ENCODE results near the gene MAGED4B.
"Not testable (repeated sequence)": the region's sequence is repeated elsewhere in the genome, so short reads cannot be mapped to it uniquely, and the experiment has no call there.

The MAGED4B gene, protein sequence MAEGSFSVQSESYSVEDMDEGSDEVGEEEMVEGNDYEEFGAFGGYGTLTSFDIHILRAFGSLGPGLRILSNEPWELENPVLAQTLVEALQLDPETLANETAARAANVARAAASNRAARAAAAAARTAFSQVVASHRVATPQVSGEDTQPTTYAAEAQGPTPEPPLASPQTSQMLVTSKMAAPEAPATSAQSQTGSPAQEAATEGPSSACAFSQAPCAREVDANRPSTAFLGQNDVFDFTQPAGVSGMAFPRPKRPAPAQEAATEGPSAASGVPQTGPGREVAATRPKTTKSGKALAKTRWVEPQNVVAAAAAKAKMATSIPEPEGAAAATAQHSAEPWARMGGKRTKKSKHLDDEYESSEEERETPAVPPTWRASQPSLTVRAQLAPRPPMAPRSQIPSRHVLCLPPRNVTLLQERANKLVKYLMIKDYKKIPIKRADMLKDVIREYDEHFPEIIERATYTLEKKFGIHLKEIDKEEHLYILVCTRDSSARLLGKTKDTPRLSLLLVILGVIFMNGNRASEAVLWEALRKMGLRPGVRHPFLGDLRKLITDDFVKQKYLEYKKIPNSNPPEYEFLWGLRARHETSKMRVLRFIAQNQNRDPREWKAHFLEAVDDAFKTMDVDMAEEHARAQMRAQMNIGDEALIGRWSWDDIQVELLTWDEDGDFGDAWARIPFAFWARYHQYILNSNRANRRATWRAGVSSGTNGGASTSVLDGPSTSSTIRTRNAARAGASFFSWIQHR

DNA sequence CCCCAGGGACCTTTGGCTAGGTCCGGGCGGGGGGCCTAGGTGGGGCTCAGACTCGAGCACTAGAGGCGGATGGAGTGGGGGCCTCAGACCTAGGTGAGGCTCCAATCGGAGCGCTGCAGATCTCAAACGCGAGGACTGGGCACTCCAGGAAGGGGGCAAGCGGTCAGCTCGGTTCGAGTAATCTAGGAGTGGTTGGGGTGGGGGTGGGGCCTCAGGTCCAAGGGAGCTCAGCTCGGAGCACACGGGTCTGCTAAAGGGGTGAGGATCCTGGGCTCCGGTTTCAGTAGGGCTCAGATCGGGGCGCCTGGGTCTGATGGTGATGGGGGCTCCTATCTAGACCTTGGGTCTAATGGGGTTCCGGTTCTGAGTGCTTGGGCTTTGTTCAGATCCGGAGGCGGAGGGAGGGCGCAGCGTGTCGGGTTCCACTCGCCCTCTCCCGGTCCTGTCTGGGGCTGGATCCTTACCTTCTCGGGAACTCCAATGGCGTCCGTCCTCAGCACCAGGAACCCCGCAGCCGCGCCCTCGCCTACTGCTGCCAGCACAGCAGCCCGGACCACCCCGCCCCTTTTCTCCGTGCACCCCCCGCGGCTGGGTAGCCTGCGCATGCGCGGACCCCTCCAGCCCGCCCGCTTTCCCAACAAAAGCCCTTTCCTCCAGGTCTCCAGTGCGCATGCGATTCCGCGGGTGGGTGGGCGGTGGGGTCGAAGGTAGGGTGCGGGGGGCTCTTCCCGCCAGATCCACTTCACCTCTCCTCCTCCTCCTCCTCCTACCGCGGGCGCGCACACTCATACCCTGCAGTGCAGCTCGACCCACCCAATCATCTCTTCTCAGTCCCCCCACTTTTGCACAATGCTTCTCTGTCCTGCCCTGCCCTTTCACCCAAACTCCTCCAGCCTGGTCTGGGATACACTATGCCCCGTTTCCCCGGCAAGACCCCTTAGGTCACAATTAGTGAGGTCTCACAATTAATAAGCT lies at the start of gene MAGED4B:
TSS of gene MAGED4B (minus strand) at position 518 of the 975 bp plus-strand sequence. CDS start 1,011 bp downstream, outside the sequence.
- not testable (repeated sequence) for DNase-seq (ENCODE audit: low read depth in 1 of 2, low spot score in 1 of 2)

DNA sequence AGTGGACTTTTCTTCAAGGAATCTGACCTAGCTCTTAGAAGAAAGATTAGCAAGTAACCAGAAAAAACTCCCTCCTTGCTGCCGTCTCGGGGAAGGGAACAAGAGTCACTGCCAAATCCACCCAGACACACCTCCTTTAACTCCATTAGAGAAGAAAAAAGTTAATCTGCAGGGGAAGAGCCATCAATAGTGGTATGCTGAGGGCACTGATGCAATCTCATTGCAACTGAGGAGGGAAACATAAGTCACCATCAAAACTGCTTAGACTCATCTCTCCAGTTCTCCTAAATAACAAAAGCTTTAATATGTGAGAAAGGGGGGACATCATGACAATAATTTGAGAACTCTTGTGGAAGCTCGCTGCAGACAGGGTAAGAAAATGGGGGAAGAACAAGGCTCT lies 49.3 kb upstream of the MAGED4B start:
- DNase-seq (ENCODE audit: low read depth in 1 of 2, low spot score in 1 of 2) = no peak

DNA sequence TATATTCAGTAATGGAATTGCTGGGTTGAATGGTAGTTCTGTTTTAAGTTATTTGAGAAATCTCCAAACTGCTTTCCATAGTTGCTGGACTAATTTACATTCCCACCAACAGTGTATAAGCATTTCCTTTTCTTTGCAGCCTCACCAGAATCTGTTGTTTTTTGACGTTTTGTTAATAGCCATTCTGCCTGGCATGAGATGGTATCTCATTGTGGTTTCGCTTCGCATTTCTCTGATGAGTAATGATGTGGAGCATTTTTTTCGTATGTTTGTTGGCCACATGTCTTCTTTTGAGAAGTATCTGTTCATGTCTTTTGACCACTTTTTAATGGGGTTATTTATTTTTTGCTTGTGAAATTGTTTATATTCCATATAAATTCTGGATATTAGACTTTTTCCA lies 13.6 kb upstream of the MAGED4B start:
- DNase-seq (ENCODE audit: low read depth in 1 of 2, low spot score in 1 of 2) = no peak

DNA sequence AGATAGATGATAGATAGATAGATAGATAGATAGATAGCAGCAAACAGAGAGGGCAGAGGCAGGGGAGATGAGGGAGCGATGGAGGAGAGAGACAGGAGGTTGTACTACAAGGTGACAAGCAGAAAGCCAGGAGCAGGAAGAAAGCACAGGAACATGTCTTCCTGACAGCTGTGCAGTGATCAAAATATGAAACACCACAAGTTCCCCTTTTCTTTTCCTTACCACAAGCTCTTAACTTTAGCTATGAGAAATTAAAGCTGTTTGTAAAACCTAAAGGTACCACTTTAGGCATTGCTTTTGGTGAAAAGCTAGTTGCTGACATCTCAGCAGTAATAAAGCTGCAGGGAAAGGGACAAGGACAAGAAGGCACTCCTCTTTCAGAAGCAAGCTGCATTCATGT lies 9.1 kb upstream of the MAGED4B start:
- DNase-seq (ENCODE audit: low read depth in 1 of 2, low spot score in 1 of 2) = no peak

DNA sequence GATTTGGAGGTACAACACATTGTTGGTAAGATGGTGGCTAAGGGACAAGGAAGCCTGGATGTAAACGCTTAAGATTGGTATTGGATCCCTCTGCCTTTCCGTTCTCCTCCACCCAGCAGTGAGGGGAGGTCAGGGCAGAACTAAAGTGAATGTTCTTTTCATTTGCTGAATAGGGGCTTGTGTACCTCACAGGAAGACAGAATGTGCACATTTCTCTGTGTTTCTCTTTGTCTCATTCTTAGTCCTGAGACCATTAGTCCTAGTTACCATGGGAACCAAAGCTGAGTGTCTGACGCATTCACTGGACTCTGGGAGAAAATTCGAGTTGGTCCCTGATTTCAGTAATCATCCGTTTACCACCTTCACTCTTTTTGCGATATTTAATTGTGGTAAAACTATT lies 26.7 kb downstream of the MAGED4B start:
- not testable (repeated sequence) for DNase-seq (ENCODE audit: low read depth in 1 of 2, low spot score in 1 of 2)

DNA sequence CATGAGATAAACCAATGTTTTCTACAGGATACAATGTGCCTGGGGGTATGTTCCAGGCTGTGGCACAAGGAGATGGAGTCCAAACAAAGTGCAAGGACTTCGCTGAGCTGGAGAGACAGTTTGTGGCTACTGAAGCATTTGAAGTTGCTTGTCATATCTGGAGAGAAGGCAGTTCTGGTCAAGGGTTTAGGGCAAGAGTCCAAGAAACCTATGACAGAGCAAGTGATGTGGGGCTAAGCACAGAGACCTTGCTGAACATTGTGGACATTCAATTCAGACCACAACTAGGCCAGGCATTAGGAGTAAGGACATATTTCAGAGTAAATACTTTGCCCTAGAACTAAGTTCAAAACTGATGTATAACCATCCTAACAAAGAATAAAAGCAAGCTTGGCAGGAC lies 34.8 kb downstream of the MAGED4B start:
- no peak for DNase-seq (ENCODE audit: low read depth in 1 of 2, low spot score in 1 of 2)

DNA sequence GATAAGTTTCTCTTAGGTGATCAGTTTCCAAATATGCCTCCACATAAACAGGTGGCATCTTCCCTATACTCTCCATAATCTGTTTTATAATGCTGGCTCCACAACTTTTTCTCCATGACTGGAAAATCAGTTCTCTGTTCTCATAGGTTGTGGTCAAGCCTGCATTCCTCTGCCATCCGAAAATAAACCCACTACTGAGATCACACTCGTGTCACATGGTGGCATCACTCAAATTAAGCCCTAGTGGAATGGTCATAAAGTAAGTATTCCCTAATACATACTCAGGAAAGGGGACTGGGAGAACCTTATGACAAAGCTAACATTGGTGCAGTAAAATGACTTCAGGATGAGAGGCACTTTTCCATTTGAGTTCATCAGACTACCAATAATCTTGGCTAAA lies 37.6 kb downstream of the MAGED4B start:
- no peak for DNase-seq (ENCODE audit: low read depth in 1 of 2, low spot score in 1 of 2)

DNA sequence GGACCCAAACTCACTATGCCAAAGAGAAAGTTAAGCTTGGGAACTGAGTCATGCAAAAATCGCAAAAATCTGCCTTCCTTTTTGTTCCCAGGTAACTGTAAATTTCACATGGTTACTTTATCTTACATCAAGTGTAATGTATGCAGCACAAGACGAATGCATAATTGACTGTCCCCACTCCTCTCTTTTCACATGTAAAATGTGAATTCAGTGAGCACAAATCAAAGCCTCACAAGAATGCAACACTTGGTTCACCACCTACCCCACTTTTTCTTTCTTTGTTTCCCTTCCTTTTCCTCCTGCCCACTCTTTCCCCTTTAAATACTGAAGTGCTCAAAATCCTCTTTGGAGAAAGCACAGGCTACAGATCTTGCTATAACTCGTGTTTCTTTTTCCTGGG lies 53.2 kb downstream of the MAGED4B start:
- DNase-seq (ENCODE audit: low read depth in 1 of 2, low spot score in 1 of 2) = no peak

Data from activated T-helper 1 cell treated with anti-CD3 and anti-CD28 coated beads, Interleukin-2, amount 50 U/mL, for 16 hours (primary cell).